Suprapubic skin (tissue), 4 donors: ENCODE data around the gene ZFAND6. TPM values are rescaled to one million over a fixed set of nuclear protein-coding genes. Genes with fewer than 3 reads are reported as not detected.
"Not testable (repeated sequence)": the region's sequence is repeated elsewhere in the genome, so short reads cannot be mapped to it uniquely, and the experiment has no call there.

Experiments
- DNase-seq, 2 donors: peaks; one replicate each; pipeline ENCODE4 v3.0.0-alpha.2; 2019; ENCODE audit warnings: low spot score in 2 of 2
- H3K27ac ChIP-seq: fragments of 200-600 bp; sonication (generic); one replicate; pipeline ENCODE4 v1.5.1; 2019
- H3K27me3 ChIP-seq: fragments of 200-600 bp; sonication (generic); one replicate; pipeline ENCODE4 v1.5.1; 2019
- H3K36me3 ChIP-seq: fragments of 200-600 bp; sonication (generic); one replicate; pipeline ENCODE4 v1.5.1; 2019
- H3K4me1 ChIP-seq: fragments of 200-600 bp; sonication (generic); one replicate; pipeline ENCODE4 v1.5.1; 2019
- H3K4me3 ChIP-seq: fragments of 200-600 bp; sonication (generic); one replicate; pipeline ENCODE4 v1.5.1; 2019; ENCODE audit warnings: mild to moderate bottlenecking
- H3K9me3 ChIP-seq: fragments of 200-600 bp; sonication (generic); one replicate; pipeline ENCODE4 v1.5.1; 2019
- EP300 ChIP-seq: sonication (generic); formaldehyde crosslinking; IDR thresholded peaks from one replicate; pipeline ENCODE4 v1.6.1; 2017; ENCODE audit warnings: antibody characterized with exemption
- POLR2A ChIP-seq, 2 donors: fragments of 450-650 bp; IDR thresholded peaks; one replicate each; pipeline ENCODE4 v1.6.1; 2017; ENCODE audit warnings: antibody characterized with exemption in 2 of 2, mild to moderate bottlenecking in 2 of 2, moderate library complexity in 2 of 2
- POLR2AphosphoS5 ChIP-seq, 3 donors: sonication (generic); formaldehyde crosslinking; IDR thresholded peaks; one replicate each; pipeline ENCODE4 v1.6.1; 2017; ENCODE audit warnings: antibody characterized with exemption in 3 of 3
- WGBS: methylation state at CpG from one replicate; pipeline ENCODE4 v1.1.5; 2018; 5-methylcytosine and 5-hydroxymethylcytosine counted together
- total RNA-seq, 4 donors: library from RNA; depleted of rRNA; stranded (reverse); fragments of >200 nt; gene quantifications; one replicate each; pipeline ENCODE4 v1.1.0, GENCODE V29; 2016
- TF ChIP-seq, protein P1 (sequence below), 2 donors: fragments of 200-600 bp in 1 of 2; fragments of 450-650 bp in 1 of 2; sonication (generic) in 1 of 2; IDR thresholded peaks; one replicate each; pipeline ENCODE4 v1.5.1; 2016 to 2019; ENCODE audit warnings: antibody characterized with exemption in 2 of 2, mild to moderate bottlenecking in 1 of 2, moderate library complexity in 1 of 2

ZFAND6 gene
- total RNA-seq, 4 donors from 2014 or later = 47.9 to 107 (median 80.9) TPM

DNA sequence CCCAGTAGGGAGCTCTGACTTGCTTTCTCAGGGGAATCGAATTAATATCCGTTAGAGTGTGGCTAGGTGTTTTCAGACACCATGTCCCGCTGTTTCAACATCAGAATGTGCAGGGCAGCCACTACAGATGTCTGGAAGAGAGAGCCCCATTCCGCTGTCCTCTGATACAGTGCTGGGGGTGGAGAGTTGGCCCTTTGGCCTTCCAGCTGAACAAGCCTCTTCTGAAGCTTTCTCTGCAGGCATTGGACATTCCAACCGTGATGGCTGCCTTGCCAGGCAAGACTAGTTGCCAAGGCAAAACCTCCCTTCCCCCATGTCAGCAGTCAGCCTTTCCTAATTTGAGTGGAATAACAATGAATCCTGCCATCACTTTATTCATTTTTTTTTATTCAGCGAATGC, 94.9 kb downstream of the ZFAND6 start:
- Histone ChIP-seq H3K4me1 (peaks cover 13% of the 10 kb centered on the region), H3K27me3 (no peaks in the 10 kb centered on the region), H3K27ac (no peak overlapping the region), H3K36me3 (peaks cover 1% of the 10 kb centered on the region), H3K4me3 (no peak overlapping the region), H3K9me3 (no peaks in the 10 kb centered on the region)
- WGBS = 80% methylated on average over 6 of the region's 6 CpGs
- DNase-seq = no peak
- TF ChIP-seq EP300 = no peak
- TF ChIP-seq POLR2A (IDR thresholded peaks at IDR 0.05) = no peak

DNA sequence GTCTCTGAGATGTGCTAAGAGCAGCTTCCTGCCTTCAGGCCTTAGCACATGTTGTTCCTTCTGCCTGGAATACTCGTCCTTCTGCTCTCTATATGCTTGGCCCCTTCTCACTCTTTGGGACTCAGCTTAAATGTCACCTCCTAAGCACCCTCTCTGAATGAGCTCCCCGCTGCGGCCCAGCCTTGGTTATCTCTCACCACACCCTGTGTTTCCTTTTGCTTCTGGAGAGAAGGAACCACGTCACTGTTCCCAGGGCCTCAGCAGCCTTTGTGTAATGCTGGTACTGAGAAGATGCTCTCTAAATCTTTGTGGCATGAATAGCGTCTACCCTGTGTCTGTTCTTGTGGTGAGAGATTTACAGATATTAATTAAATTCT, 95.5 kb downstream of the ZFAND6 start:
- no peaks in the 10 kb centered on the region for H3K27me3 ChIP-seq
- no peaks in the 10 kb centered on the region for H3K9me3 ChIP-seq
- DNase-seq = no peak
- no peak overlapping the region for H3K27ac ChIP-seq
- no peak overlapping the region for H3K4me3 ChIP-seq
- WGBS = 96% methylated on average over 5 of the region's 5 CpGs
- no peak for TF ChIP-seq POLR2A (IDR thresholded peaks at IDR 0.05)
- TF ChIP-seq EP300 = no peak
- TF ChIP-seq, protein P1, sequence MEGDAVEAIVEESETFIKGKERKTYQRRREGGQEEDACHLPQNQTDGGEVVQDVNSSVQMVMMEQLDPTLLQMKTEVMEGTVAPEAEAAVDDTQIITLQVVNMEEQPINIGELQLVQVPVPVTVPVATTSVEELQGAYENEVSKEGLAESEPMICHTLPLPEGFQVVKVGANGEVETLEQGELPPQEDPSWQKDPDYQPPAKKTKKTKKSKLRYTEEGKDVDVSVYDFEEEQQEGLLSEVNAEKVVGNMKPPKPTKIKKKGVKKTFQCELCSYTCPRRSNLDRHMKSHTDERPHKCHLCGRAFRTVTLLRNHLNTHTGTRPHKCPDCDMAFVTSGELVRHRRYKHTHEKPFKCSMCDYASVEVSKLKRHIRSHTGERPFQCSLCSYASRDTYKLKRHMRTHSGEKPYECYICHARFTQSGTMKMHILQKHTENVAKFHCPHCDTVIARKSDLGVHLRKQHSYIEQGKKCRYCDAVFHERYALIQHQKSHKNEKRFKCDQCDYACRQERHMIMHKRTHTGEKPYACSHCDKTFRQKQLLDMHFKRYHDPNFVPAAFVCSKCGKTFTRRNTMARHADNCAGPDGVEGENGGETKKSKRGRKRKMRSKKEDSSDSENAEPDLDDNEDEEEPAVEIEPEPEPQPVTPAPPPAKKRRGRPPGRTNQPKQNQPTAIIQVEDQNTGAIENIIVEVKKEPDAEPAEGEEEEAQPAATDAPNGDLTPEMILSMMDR (IDR thresholded peaks at IDR 0.05) = no peak
- no peak for TF ChIP-seq POLR2AphosphoS5 (IDR thresholded peaks at IDR 0.05)
- peaks cover 13% of the 10 kb centered on the region for H3K4me1 ChIP-seq
- H3K36me3 ChIP-seq = peaks cover 8% of the 10 kb centered on the region

DNA sequence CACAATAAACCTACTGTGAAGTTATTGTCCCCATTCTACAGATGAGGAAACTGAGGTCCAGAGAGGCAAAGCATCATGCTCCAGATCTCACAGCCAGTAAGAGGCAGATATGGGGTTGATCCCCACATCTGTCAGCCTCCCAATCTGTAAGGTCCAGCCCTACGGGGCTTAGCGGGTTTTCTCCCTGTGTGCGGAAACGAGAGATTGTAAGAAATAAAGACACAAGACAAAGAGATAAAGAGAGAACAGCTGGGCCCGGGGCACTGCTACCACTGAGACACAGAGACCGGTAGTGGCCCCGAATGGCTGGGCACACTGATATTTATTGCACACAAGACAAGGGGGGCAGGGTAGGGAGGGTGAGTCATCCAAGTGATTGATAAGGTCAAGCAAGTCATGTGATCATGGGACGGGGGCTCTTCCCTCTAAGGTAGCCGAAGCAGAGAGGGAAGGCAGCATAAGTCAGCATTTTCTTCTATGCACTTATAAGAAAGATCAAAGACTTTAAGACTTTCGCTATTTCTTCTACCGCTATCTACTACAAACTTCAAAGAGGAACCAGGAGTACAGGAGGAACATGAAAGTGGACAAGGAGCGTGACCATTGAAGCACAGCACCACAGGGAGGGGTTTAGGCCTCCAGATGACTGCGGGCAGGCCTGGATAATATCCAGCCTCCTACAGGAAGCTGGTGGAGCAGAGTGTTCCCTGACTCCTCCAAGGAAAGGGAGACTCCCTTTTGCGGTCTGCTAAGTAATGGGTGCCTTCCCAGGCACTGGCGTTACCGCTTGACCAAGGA, 96.1 kb downstream of the ZFAND6 start:
- H3K27ac ChIP-seq = peak overlapping the region; percentile 7
- peaks cover 17% of the 10 kb centered on the region for H3K4me1 ChIP-seq
- DNase-seq = not testable (repeated sequence)

GRCh38 chr15:80156176-80156720, 96.8 kb downstream of the ZFAND6 start:
- TF ChIP-seq POLR2AphosphoS5 (IDR thresholded peaks at IDR 0.05) (no peak), POLR2A (IDR thresholded peaks at IDR 0.05) (no peak), EP300 (no peak)
- TF ChIP-seq, protein P1 (IDR thresholded peaks at IDR 0.05) = no peak
- WGBS = 92% methylated on average over 8 of the region's 8 CpGs
- H3K27me3 ChIP-seq = no peaks in the 10 kb centered on the region
- no peak overlapping the region for H3K27ac ChIP-seq
- no peak overlapping the region for H3K4me3 ChIP-seq
- peaks cover 21% of the 10 kb centered on the region for H3K4me1 ChIP-seq
- peaks cover 13% of the 10 kb centered on the region for H3K36me3 ChIP-seq
- H3K9me3 ChIP-seq = no peaks in the 10 kb centered on the region
- no peak for DNase-seq

More for the DNA sequence above, 96.1 kb downstream of the ZFAND6 start:
- 67% methylated on average over 16 of the region's 16 CpGs for WGBS
- H3K9me3 ChIP-seq, H3K4me3 ChIP-seq, H3K27me3 ChIP-seq: not testable (repeated sequence)
- H3K36me3 ChIP-seq = peaks cover 13% of the 10 kb centered on the region

GRCh38 chr15:80157215-80157614, 97.7 kb downstream of the ZFAND6 start:
- 96% methylated on average over 5 of the region's 5 CpGs for WGBS
- H3K36me3 ChIP-seq = peaks cover 17% of the 10 kb centered on the region
- H3K4me3 ChIP-seq = no peak overlapping the region
- DNase-seq = no peak
- TF ChIP-seq, protein P1 (IDR thresholded peaks at IDR 0.05) = no peak
- H3K9me3 ChIP-seq = no peaks in the 10 kb centered on the region
- peaks cover 21% of the 10 kb centered on the region for H3K4me1 ChIP-seq
- H3K27me3 ChIP-seq = no peaks in the 10 kb centered on the region
- no peak overlapping the region for H3K27ac ChIP-seq

DNA sequence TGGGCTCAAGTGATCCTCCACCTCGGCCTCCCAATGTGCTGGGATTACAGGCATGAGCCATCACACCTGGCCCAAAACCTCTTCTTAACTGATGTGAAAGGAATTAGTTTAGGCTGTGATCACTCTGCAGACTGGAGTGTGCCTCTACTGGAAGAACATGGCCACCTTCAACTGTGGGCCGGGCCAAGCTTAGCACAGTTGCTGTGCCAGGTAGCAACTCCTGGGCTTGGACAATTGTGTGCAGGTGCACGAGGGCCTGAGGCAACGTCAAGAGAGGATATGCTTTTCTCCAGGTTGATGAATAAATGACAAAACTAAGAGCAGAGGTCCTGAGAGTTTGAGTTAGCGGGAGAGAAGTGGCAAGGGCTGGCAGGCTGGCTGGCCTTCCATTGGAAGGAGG, 99.8 kb downstream of the ZFAND6 start:
- H3K4me1 ChIP-seq = peaks cover 8% of the 10 kb centered on the region
- peaks cover 27% of the 10 kb centered on the region for H3K36me3 ChIP-seq
- no peak for DNase-seq
- no peak overlapping the region for H3K27ac ChIP-seq
- H3K27me3 ChIP-seq = no peaks in the 10 kb centered on the region
- WGBS = 92% methylated on average over 5 of the region's 5 CpGs
- no peak for TF ChIP-seq EP300
- TF ChIP-seq, protein P1 (IDR thresholded peaks at IDR 0.05) = no peak
- no peak for TF ChIP-seq POLR2AphosphoS5 (IDR thresholded peaks at IDR 0.05)
- no peak for TF ChIP-seq POLR2A (IDR thresholded peaks at IDR 0.05)
- H3K4me3 ChIP-seq = no peak overlapping the region
- H3K9me3 ChIP-seq = no peaks in the 10 kb centered on the region
